RWPE1 (cell line): ENCODE data around the gene DERA.

Experiments
- CTCF ChIA-PET: fragments of 350-600 bp; sonication (Branson Sonifier 250); formaldehyde crosslinking; extraction: SDS; loops from one replicate; lab custom pipeline; 2021; lab: Yijun Ruan, JAX
- POLR2A ChIA-PET: fragments of 400-600 bp; formaldehyde crosslinking; extraction: SDS; loops from one replicate; lab custom pipeline; 2020; ENCODE audit warnings: antibody characterized with exemption; ENCODE audit not compliant: low non-redundant PET; lab: Yijun Ruan, JAX
- DNase-seq: peaks from one replicate; pipeline ENCODE4 v3.0.0; 2012; ENCODE audit warnings: low spot score
- H3K27ac ChIP-seq: fragments of 450-650 bp; 2 replicates; pipeline ENCODE4 v1.5.1; 2017
- TF ChIP-seq, protein P1 (sequence below): fragments of 450-650 bp; conservative IDR thresholded peaks from 2 replicates; pipeline ENCODE4 v1.5.1; 2017; ENCODE audit warnings: low read depth, mild to moderate bottlenecking

Gene DERA

DNA sequence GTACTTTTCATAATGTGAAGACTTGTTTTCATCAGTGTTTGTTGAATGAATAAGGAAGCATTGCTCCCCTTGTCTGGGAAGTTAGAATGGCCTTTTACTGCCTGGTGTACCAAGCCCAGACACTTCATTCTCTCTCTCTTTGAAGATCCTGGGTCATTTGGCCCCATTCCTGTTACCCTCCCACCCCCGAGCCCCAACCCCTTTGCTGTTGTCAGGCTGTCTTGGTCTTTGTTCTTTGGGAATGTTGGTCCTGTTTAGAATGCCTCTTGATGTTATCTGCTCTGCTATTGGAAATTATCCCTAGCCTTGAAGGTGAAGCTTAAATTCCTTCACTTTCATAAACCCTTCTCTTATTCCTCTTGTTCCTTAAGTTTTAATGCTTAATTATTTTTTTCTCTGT is 13.8 kb downstream of the DERA start:
- no peak overlapping the region for H3K27ac ChIP-seq
- CTCF ChIA-PET, result no interaction called here
- POLR2A ChIA-PET, result no interaction called here
- no peak for DNase-seq
- TF ChIP-seq, protein P1, sequence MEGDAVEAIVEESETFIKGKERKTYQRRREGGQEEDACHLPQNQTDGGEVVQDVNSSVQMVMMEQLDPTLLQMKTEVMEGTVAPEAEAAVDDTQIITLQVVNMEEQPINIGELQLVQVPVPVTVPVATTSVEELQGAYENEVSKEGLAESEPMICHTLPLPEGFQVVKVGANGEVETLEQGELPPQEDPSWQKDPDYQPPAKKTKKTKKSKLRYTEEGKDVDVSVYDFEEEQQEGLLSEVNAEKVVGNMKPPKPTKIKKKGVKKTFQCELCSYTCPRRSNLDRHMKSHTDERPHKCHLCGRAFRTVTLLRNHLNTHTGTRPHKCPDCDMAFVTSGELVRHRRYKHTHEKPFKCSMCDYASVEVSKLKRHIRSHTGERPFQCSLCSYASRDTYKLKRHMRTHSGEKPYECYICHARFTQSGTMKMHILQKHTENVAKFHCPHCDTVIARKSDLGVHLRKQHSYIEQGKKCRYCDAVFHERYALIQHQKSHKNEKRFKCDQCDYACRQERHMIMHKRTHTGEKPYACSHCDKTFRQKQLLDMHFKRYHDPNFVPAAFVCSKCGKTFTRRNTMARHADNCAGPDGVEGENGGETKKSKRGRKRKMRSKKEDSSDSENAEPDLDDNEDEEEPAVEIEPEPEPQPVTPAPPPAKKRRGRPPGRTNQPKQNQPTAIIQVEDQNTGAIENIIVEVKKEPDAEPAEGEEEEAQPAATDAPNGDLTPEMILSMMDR, result no peak

DNA sequence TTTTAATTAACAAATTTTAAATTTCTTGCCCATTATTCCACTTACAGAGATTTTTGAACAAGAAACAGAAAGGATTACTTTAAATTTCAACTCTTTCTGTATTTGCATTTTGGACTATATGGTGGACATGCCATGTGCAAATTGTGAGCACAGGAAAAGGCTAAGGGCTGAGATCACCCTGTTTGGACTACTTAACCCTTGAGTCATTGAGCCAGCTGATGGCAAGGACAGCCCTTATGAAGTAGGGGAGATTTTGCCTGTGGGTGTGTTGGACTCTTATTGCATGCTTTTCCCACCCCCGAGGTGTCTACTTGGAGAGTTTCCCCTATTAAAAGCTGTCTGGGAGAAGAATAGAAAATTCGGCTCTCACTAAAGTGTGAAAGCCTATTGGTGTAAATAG is 17.2 kb downstream of the DERA start:
- POLR2A ChIA-PET, result no interaction called here
- H3K27ac ChIP-seq, result no peak overlapping the region
- TF ChIP-seq, protein P1, result no peak
- peak; percentile 60 for DNase-seq
- CTCF ChIA-PET, result interaction anchor here (0.8 kb wide), 1 partner anchor 11 kb away, joined by 3 read pairs; no protein-coding TSS in a partner anchor

DNA sequence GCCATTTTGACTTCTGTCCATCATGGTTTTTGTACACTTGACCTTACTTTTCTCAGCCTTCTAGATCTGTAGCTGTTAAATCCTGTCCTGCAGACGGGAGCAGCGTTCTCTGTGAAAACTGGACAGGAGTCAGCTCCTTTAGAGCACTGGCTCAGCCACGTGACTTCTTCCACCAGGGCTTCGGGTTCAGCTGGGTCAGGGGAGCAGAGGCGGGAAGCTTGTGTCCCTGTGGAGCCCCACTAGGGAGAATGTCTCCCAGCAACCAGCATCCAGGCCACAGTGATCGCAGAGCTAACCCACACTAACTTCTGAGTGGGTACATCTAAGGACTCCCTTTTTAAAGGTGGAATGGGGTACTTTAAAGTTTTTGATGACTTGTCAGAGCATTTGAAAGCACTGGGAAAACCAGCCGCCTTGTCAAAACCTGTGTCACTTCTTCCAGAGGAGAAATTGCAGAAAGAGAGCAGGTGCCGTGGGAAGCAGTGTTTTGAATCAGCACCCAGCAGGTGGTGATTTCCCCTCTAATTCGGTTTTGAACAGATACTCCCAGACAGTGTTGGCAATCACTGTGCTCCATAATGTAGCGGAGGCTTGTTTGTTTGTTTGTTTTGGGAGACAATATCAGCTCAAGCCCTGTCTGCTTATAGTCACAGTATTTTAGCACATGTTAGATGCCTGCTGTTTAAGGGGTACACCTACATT is 17.9 kb downstream of the DERA start:
- CTCF ChIA-PET, result interaction anchor here (0.5 to 1.1 kb wide), 3 partner anchors 9 to 431 kb away, joined by 3 read pairs; no protein-coding TSS in a partner anchor
- no peak for DNase-seq
- POLR2A ChIA-PET, result no interaction called here
- no peak overlapping the region for H3K27ac ChIP-seq
- TF ChIP-seq, protein P1, result no peak

DNA sequence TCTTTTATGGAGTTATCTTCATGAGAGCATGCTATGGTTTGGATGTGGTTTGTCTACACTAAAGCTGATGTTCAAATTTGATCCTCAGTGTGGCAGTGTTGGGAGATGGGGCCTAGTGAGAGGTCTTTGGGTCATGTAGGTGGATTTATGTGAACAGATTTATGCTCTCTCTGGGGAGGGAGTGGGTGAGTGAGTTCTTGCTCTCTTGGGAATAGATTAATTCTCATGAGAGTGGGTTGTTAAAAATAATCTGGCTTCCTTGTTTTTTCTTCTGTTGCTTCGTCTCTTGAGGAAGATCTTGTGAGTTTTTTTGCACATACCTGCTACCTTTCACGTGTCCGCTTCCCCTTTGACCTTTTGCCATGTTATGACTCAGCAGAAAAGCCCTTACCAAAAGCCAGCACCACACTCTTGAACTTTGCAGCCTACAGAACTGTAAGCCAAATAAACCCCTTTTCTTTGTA is 20.5 kb downstream of the DERA start:
- POLR2A ChIA-PET, result no interaction called here
- no peak for DNase-seq

DNA sequence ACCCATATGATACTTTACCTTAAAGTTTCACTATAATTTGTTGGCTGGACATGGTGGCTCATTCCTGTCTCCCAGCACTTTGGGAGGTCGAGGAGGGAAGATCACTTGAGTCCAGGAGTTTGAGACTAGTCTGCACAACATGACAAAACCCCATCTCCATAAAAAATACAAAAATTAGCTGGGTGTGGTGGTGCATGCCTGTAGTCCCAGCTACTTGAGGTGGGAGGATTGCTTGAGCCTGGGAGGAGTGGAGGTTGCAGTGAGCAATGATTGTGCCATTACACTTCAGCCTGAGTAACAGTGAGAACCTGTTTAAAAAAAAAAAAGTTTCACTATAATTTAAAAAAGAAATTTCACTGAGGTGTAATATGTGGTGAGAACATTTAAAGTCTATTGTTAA is 21.2 kb downstream of the DERA start:
- TF ChIP-seq, protein P1, result no peak
- POLR2A ChIA-PET, result no interaction called here
- H3K27ac ChIP-seq, result no peak overlapping the region
- CTCF ChIA-PET, result no interaction called here
- no peak for DNase-seq

More for the DNA sequence above, 20.5 kb downstream of the DERA start:
- CTCF ChIA-PET, result no interaction called here
- TF ChIP-seq, protein P1, result no peak
- no peak overlapping the region for H3K27ac ChIP-seq

DNA sequence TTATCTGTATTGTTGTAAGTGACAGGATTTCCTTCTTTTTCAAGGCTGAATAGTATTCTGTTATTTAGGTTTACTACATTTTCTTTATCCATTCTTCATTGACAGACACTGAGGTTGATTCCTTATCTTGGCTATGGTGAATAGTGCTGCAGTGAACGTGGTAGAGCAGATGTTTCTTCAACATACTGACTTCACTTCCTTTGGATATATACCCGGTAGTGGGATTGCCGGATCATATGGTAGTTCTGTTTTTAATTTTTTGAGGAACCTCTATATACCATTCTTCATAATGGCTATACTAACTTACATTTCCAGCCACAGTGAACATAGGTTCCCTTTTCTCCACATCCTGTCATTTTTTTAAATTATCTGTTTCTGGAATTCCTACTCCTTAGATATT is 21.8 kb downstream of the DERA start:
- no peak for DNase-seq
- ChIA-PET CTCF (no interaction called here), POLR2A (no interaction called here)
- H3K27ac ChIP-seq, result no peak overlapping the region
- TF ChIP-seq, protein P1, result no peak
